Fibroblast of lung (primary cell): ENCODE data around the gene RPTN.

Source experiments
- EZH2 ChIP-seq: IDR thresholded peaks from 2 replicates; pipeline ENCODE4 v1.5.1; 2012; ENCODE audit warnings: low read length, control low read depth, mild to moderate bottlenecking; ENCODE audit errors: missing control alignments
- TF ChIP-seq, protein P1 (sequence below), 2 donors: IDR thresholded peaks in 1 of 2; conservative IDR thresholded peaks in 1 of 2; 1 replicate in 1 of 2; 2 replicates in 1 of 2; pipeline ENCODE4 v1.5.1; 2011 to 2012; ENCODE audit warnings: low read length in 2 of 2, control low read depth in 1 of 2, inconsistent platforms in 1 of 2, low read depth in 1 of 2, mild to moderate bottlenecking in 1 of 2

DNA sequence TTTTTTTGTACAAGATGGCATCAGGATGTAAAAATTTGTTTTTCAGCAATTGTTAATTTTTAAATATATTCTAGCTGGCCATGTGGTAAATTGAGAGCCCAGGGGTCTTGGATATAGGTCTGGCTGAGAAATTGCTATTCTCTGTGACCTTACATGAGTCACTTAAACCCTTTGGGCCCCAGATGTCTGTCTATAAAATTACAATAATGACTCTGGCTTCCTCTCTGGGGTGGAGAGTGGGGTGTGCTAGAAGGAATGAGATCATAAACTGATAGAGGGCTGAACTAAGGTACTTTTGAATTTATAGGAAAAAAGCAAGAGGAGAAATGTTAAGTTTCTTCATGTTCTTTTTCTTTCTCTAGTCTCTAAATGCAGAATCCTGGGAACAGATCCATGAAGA lies 31.4 kb downstream of the RPTN start:
- TF ChIP-seq, protein P1, sequence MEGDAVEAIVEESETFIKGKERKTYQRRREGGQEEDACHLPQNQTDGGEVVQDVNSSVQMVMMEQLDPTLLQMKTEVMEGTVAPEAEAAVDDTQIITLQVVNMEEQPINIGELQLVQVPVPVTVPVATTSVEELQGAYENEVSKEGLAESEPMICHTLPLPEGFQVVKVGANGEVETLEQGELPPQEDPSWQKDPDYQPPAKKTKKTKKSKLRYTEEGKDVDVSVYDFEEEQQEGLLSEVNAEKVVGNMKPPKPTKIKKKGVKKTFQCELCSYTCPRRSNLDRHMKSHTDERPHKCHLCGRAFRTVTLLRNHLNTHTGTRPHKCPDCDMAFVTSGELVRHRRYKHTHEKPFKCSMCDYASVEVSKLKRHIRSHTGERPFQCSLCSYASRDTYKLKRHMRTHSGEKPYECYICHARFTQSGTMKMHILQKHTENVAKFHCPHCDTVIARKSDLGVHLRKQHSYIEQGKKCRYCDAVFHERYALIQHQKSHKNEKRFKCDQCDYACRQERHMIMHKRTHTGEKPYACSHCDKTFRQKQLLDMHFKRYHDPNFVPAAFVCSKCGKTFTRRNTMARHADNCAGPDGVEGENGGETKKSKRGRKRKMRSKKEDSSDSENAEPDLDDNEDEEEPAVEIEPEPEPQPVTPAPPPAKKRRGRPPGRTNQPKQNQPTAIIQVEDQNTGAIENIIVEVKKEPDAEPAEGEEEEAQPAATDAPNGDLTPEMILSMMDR (conservative IDR thresholded peaks at IDR 0.05 in 1 of 2, IDR thresholded peaks at IDR 0.05 in 1 of 2; ENCODE audit: low read depth in 1 of 2, low read length in 2 of 2): no peak
- TF ChIP-seq EZH2: no peak
